Transverse colon (tissue), 4 donors: ENCODE measurements around the gene FAM98C.

Source experiments
- CTCF ChIP-seq, 5 experiments: fragments of 200-600 bp in 3 of 5; fragments of 450-650 bp in 2 of 5; sonication (generic) in 3 of 5; IDR thresholded peaks; 1 replicate in 2 of 5; 2 replicates in 3 of 5; pipeline ENCODE4 v1.5.1; 2016 to 2017; ENCODE audit warnings: antibody characterized with exemption in 5 of 5, inconsistent platforms in 3 of 5, mild to moderate bottlenecking in 2 of 5, moderate library complexity in 1 of 5
- EP300 ChIP-seq: sonication (generic); formaldehyde crosslinking; IDR thresholded peaks from one replicate; pipeline ENCODE4 v1.6.1; 2017; ENCODE audit warnings: antibody characterized with exemption, low read depth
- POLR2A ChIP-seq: fragments of 450-650 bp; IDR thresholded peaks from one replicate; pipeline ENCODE4 v1.6.1; 2016; ENCODE audit warnings: antibody characterized with exemption, mild to moderate bottlenecking, moderate library complexity
- POLR2AphosphoS5 ChIP-seq, 3 donors: sonication (generic); formaldehyde crosslinking; IDR thresholded peaks; one replicate each; pipeline ENCODE4 v1.6.1; 2016; ENCODE audit warnings: antibody characterized with exemption in 3 of 3

DNA sequence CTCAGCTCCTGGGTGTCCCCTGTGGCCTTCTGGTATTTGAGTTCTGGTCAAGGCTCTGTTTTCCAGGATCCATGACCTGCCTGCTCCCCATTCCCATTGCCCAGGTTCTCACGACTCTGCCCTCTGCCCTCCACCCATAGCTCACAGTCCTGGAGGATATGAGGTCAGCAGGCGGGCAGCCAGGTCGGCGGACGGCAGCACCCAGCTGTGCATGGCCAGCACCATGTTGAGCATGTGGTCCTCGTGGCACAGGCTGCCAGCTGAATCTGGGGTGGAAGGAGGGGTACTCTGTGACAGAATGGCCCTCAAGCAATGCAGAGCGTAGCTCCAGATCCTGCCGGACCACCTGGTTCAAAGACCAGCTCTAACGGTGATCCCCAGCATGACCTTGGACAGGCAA lies 18.0 kb downstream of the FAM98C start:
- no peak for TF ChIP-seq POLR2A
- no peak for TF ChIP-seq CTCF (IDR thresholded peaks at IDR 0.05)
- TF ChIP-seq POLR2AphosphoS5 (IDR thresholded peaks at IDR 0.05): no peak
- no peak for TF ChIP-seq EP300
